H9 (cell line): ENCODE measurements around the gene NKAIN4. TPM values are rescaled to one million over a fixed set of nuclear protein-coding genes. Genes with fewer than 3 reads are reported as not detected.

Experiments used
- DNase-seq: peaks from one replicate; pipeline ENCODE4 v3.0.0-alpha.2; 2017
- H2AFZ ChIP-seq: one replicate; pipeline ENCODE4 v1.6.1; 2013; ENCODE audit warnings: mild to moderate bottlenecking, low read length, control low read depth, moderate library complexity
- H2AK5ac ChIP-seq: 2 replicates; pipeline ENCODE4 v1.6.1; 2013; ENCODE audit warnings: low read length, control low read depth, mixed read lengths; ENCODE audit not compliant: insufficient read length
- H2BK120ac ChIP-seq: one replicate; pipeline ENCODE4 v1.6.1; 2013; ENCODE audit warnings: low read depth, mild to moderate bottlenecking, low read length, control low read depth, inconsistent platforms; ENCODE audit not compliant: poor library complexity, severe bottlenecking
- H2BK12ac ChIP-seq: 2 replicates; pipeline ENCODE4 v1.6.1; 2013; ENCODE audit warnings: low read length, control low read depth, mixed read lengths, low read depth; ENCODE audit not compliant: insufficient read length
- H2BK15ac ChIP-seq: 2 replicates; pipeline ENCODE4 v1.6.1; 2013; ENCODE audit warnings: low read depth, low read length, control low read depth
- H2BK20ac ChIP-seq: one replicate; pipeline ENCODE4 v1.6.1; 2013; ENCODE audit warnings: low read depth, mild to moderate bottlenecking, low read length, control low read depth, inconsistent platforms; ENCODE audit not compliant: poor library complexity, severe bottlenecking
- H2BK5ac ChIP-seq: 2 replicates; pipeline ENCODE4 v1.6.1; 2013; ENCODE audit warnings: low read length, control low read depth, mixed read lengths; ENCODE audit not compliant: insufficient read length
- H3K14ac ChIP-seq: 2 replicates; pipeline ENCODE4 v1.6.1; 2013; ENCODE audit warnings: low read length, control low read depth; ENCODE audit not compliant: insufficient read depth
- H3K18ac ChIP-seq: 2 replicates; pipeline ENCODE4 v1.6.1; 2013; ENCODE audit warnings: low read depth, mild to moderate bottlenecking, mixed read lengths, low read length, control low read depth; ENCODE audit not compliant: insufficient read length
- H3K23ac ChIP-seq: 2 replicates; pipeline ENCODE4 v1.6.1; 2013; ENCODE audit warnings: low read length, control low read depth, mixed read lengths, low read depth; ENCODE audit not compliant: insufficient read length
- H3K23me2 ChIP-seq: 2 replicates; pipeline ENCODE4 v1.6.1; 2013; ENCODE audit warnings: low read depth, mild to moderate bottlenecking, mixed read lengths, low read length, control low read depth; ENCODE audit not compliant: insufficient read length, poor library complexity, severe bottlenecking
- H3K27ac ChIP-seq: 2 replicates; pipeline ENCODE4 v1.5.1; 2013; ENCODE audit warnings: low read length, control low read depth, mixed read lengths, low read depth; ENCODE audit not compliant: insufficient read length
- H3K27me3 ChIP-seq: 2 replicates; pipeline ENCODE4 v1.6.1; 2013; ENCODE audit warnings: low read length, control low read depth, inconsistent platforms; ENCODE audit not compliant: insufficient read depth
- H3K4ac ChIP-seq: 2 replicates; pipeline ENCODE4 v1.6.1; 2013; ENCODE audit warnings: low read depth, mild to moderate bottlenecking, control low read depth, inconsistent platforms, low read length, moderate library complexity
- H3K4me1 ChIP-seq: 2 replicates; pipeline ENCODE4 v1.6.1; 2013; ENCODE audit warnings: low read length, control low read depth, inconsistent platforms; ENCODE audit not compliant: insufficient read depth
- H3K4me2 ChIP-seq: 2 replicates; pipeline ENCODE4 v1.6.1; 2013; ENCODE audit warnings: low read length, control low read depth, mixed read lengths; ENCODE audit not compliant: insufficient read length, insufficient read depth
- H3K56ac ChIP-seq: 2 replicates; pipeline ENCODE4 v1.6.1; 2013; ENCODE audit warnings: low read depth, mild to moderate bottlenecking, mixed read lengths, low read length, control low read depth; ENCODE audit not compliant: insufficient read length
- H3K79me1 ChIP-seq: 2 replicates; pipeline ENCODE4 v1.6.1; 2013; ENCODE audit warnings: low read depth, mild to moderate bottlenecking, moderate library complexity, low read length, control low read depth, inconsistent platforms; ENCODE audit not compliant: insufficient read depth, poor library complexity, severe bottlenecking
- H3K79me2 ChIP-seq: 2 replicates; pipeline ENCODE4 v1.6.1; 2013; ENCODE audit warnings: low read length, control low read depth, inconsistent platforms; ENCODE audit not compliant: insufficient read depth
- H3K9ac ChIP-seq: 2 replicates; pipeline ENCODE4 v1.6.1; 2013; ENCODE audit warnings: low read length, control low read depth, mixed read lengths; ENCODE audit not compliant: insufficient read length; ENCODE audit errors: extremely low read depth
- H3K9me3 ChIP-seq: one replicate; pipeline ENCODE4 v1.6.1; 2013; ENCODE audit warnings: low read depth, low read length, inconsistent platforms; ENCODE audit not compliant: control insufficient read depth
- H3T11ph ChIP-seq: one replicate; pipeline ENCODE4 v1.6.1; 2013; ENCODE audit warnings: mild to moderate bottlenecking, low read length, control low read depth, inconsistent platforms
- H4K20me1 ChIP-seq: one replicate; pipeline ENCODE4 v1.6.1; 2013; ENCODE audit not compliant: control insufficient read depth, insufficient read length, insufficient read depth
- H4K5ac ChIP-seq: 2 replicates; pipeline ENCODE4 v1.6.1; 2013; ENCODE audit warnings: low read depth, mild to moderate bottlenecking, mixed read lengths, low read length, control low read depth; ENCODE audit not compliant: insufficient read length
- H4K8ac ChIP-seq: replicated peaks from 2 replicates; pipeline ENCODE4 v1.6.1; 2013; ENCODE audit warnings: low read length, control low read depth, mixed read lengths, low read depth; ENCODE audit not compliant: insufficient read length
- H4K91ac ChIP-seq: 2 replicates; pipeline ENCODE4 v1.6.1; 2013; ENCODE audit warnings: low read depth, mild to moderate bottlenecking, moderate library complexity, mixed read lengths, low read length, control low read depth; ENCODE audit not compliant: insufficient read length
- H3K27ac Mint-ChIP-seq, 3 experiments: 2 replicates in 2 of 3; 3 replicates in 1 of 3; pipeline ENCODE4 v1.8.0; 2020 to 2021; ENCODE audit warnings: mixed read lengths in 3 of 3, mild to moderate bottlenecking in 1 of 3, moderate library complexity in 1 of 3
- H3K27me3 Mint-ChIP-seq: 2 replicates; pipeline ENCODE4 v1.8.0; 2021; ENCODE audit warnings: low read depth, mild to moderate bottlenecking, moderate library complexity, mixed read lengths
- H3K36me3 Mint-ChIP-seq, 3 experiments: 2 replicates in 2 of 3; 3 replicates in 1 of 3; pipeline ENCODE4 v1.8.0; 2020 to 2021; ENCODE audit warnings: low read depth in 3 of 3, mixed read lengths in 3 of 3; ENCODE audit not compliant: insufficient read depth in 1 of 3
- H3K4me1 Mint-ChIP-seq, 2 experiments: 2 replicates each; pipeline ENCODE4 v1.8.0; 2020; ENCODE audit warnings: mixed read lengths in 2 of 2
- H3K4me3 Mint-ChIP-seq, 2 experiments: 2 replicates in 1 of 2; 3 replicates in 1 of 2; pipeline ENCODE4 v1.8.0; 2020 to 2021; ENCODE audit warnings: mild to moderate bottlenecking in 2 of 2, mixed read lengths in 2 of 2, moderate library complexity in 1 of 2
- H3K9me3 Mint-ChIP-seq, 2 experiments: 2 replicates in 1 of 2; 3 replicates in 1 of 2; pipeline ENCODE4 v1.8.0; 2020; ENCODE audit warnings: mild to moderate bottlenecking in 2 of 2, mixed read lengths in 2 of 2, moderate library complexity in 1 of 2
- CTCF ChIP-seq: fragments of 200-600 bp; sonication (generic); conservative IDR thresholded peaks from 3 replicates; pipeline ENCODE4 v1.8.0; 2021; ENCODE audit warnings: antibody characterized with exemption, mild to moderate bottlenecking
- WGBS: extraction: QIAGEN DNeasy Blood & Tissue Kit; methylation state at CpG from one replicate; pipeline ENCODE4 v1.1.7; 2013; ENCODE audit warnings: missing lambda C conversion rate, low lambda C conversion rate, mixed read lengths; ENCODE audit not compliant: insufficient read length; ENCODE audit errors: extremely low coverage; 5-methylcytosine and 5-hydroxymethylcytosine counted together
- total RNA-seq: library from RNA; stranded (reverse); gene quantifications from 2 replicates; pipeline ENCODE4 v1.2.1, GENCODE V29; 2021

Gene NKAIN4
- total RNA-seq, 1 experiment from 2014 or later: 20.9 TPM

GRCh38 chr20:63288581-63289251 is 34.5 kb upstream of the NKAIN4 start:
- no peak overlapping the region for H2BK5ac ChIP-seq
- DNase-seq: no peak
- H3K14ac ChIP-seq: no peak overlapping the region
- no peak overlapping the region for H3K4me2 ChIP-seq
- no peaks in the 10 kb centered on the region for H3K27me3 ChIP-seq
- no peak overlapping the region for H2BK15ac ChIP-seq
- H3K9me3 ChIP-seq: no peaks in the 10 kb centered on the region
- H2BK120ac ChIP-seq: no peak overlapping the region
- H4K91ac ChIP-seq: no peak overlapping the region
- no peak overlapping the region for H3K56ac ChIP-seq
- no peaks in the 10 kb centered on the region for H3K79me1 ChIP-seq
- no peak overlapping the region for H3K23ac ChIP-seq
- H2BK12ac ChIP-seq: no peak overlapping the region
- no peak for TF ChIP-seq CTCF
- no peak overlapping the region for H4K8ac ChIP-seq
- Mint-ChIP-seq H3K4me3 (no peak overlapping the region; a peak in 1 of 5 replicates), H3K9me3 (no peaks in the 10 kb centered on the region), H3K27me3 (peaks cover 1% of the 10 kb centered on the region; the same call in 1 of the 2 replicates), H3K27ac (no peak overlapping the region), H3K4me1 (peaks cover 7% of the 10 kb centered on the region in 2 experiments; a peak in 3 of 4 replicates), H3K36me3 (peaks cover 6 to 41% (median 27%) of the 10 kb centered on the region in 3 experiments; a peak in 6 of 7 replicates)
- no peak overlapping the region for H3K4ac ChIP-seq
- H3K23me2 ChIP-seq: peaks cover under 1% of the 10 kb centered on the region
- H3K18ac ChIP-seq: no peak overlapping the region
- no peaks in the 10 kb centered on the region for H3K79me2 ChIP-seq
- no peak overlapping the region for H3T11ph ChIP-seq
- no peak overlapping the region for H2AFZ ChIP-seq
- no peak overlapping the region for H3K9ac ChIP-seq
- no peak overlapping the region for H3K27ac ChIP-seq
- no peak overlapping the region for H2BK20ac ChIP-seq
- H2AK5ac ChIP-seq: no peak overlapping the region
- no peaks in the 10 kb centered on the region for H4K20me1 ChIP-seq
- WGBS: no CpG with 5 or more reads among the region's 28 CpGs
- H4K5ac ChIP-seq: no peak overlapping the region
- no peaks in the 10 kb centered on the region for H3K4me1 ChIP-seq
